Activated CD4-positive, alpha-beta T cell treated with anti-CD3 and anti-CD28 coated beads for 4 hours (primary cell): Measurements from ENCODE around the gene MUSTN1.

Experiments used
- DNase-seq, 2 donors: peaks; one replicate each; pipeline ENCODE4 v3.0.0-alpha.2; 2020

MUSTN1 gene

GRCh38 chr3:52783211-52783555, 51.6 kb downstream of the MUSTN1 start:
- no peak for DNase-seq
